ENCODE results near the gene ERBB2.

GRCh38 chr17:39763051-39763820 lies 63.4 kb downstream of the ERBB2 start:
- TF ChIP-seq CTCF (IDR thresholded peaks at IDR 0.05) (no peak), POLR2A (IDR thresholded peaks at IDR 0.05) (no peak)

All from right lobe of liver (tissue), 4 donors.